IPS-15b (cell line): ENCODE results near the gene NADK.
"Not testable (repeated sequence)": the region's sequence is repeated elsewhere in the genome, so short reads cannot be mapped to it uniquely, and the experiment has no call there.

Experiments
- H3K27me3 ChIP-seq: one replicate; pipeline ENCODE4 v1.6.1; 2013; ENCODE audit warnings: low read length; ENCODE audit not compliant: control insufficient read depth, insufficient read depth
- H3K36me3 ChIP-seq: one replicate; pipeline ENCODE4 v1.6.1; 2013; ENCODE audit warnings: low read length; ENCODE audit not compliant: control insufficient read depth, insufficient read depth
- H3K4me1 ChIP-seq: one replicate; pipeline ENCODE4 v1.6.1; 2013; ENCODE audit warnings: mild to moderate bottlenecking, low read length; ENCODE audit not compliant: control insufficient read depth, insufficient read depth
- H3K4me3 ChIP-seq: one replicate; pipeline ENCODE4 v1.5.1; 2013; ENCODE audit warnings: low read depth, low read length
- H3K9ac ChIP-seq: one replicate; pipeline ENCODE4 v1.6.1; 2013; ENCODE audit warnings: low read depth, mild to moderate bottlenecking, low read length
- H3K9me3 ChIP-seq: one replicate; pipeline ENCODE4 v1.6.1; 2013; ENCODE audit warnings: mild to moderate bottlenecking, low read length; ENCODE audit not compliant: control insufficient read depth, insufficient read depth

The NADK gene

DNA sequence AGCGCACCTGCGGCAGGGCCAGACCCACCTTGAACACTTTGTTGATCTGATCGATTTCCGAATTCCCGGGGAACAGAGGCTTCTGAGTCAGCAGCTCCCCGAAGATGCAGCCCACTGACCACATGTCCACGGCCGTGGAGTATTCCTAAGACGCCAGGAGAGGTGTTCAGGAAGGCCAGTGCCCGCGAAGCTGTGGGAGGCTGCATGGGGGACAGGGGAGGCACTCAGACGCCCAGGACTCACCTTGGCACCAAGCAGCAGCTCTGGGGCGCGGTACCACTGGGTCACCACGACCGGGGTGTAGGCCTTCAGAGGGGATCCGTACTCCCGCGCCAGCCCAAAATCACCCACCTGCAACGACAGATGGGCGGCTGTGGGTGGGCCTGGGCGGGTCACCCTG is 74.5 kb downstream of the NADK start:
- Histone ChIP-seq H3K9me3 (no peaks in the 10 kb centered on the region), H3K4me1 (no peaks in the 10 kb centered on the region), H3K27me3 (no peaks in the 10 kb centered on the region), H3K9ac (no peak overlapping the region), H3K4me3 (no peak overlapping the region), H3K36me3 (peaks cover 14% of the 10 kb centered on the region)

DNA sequence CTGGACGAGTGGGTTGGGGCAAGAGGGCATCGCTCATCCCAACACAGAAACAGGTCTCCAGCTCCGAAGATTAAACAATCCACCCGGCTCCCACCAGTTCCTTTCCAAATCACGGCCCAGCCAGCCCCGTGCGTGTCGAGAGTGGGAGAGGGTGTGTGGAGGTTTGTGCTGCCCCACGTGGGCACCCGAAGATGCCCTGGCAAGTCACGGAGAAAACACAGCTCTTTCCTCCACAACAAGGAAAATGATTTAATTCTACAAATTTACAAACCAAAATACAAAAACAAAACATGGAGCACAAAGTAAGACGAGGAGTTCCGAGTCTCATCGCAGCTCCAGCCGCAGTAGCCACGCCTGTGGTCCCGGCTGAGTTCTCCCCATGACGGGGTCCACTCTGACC is 75.8 kb downstream of the NADK start:
- H3K4me3 ChIP-seq, H3K27me3 ChIP-seq, H3K4me1 ChIP-seq, H3K9ac ChIP-seq, H3K9me3 ChIP-seq: not testable (repeated sequence)
- H3K36me3 ChIP-seq: peaks cover 14% of the 10 kb centered on the region
